ENCODE results near the gene ZNF764. TPM values are rescaled to one million over a fixed set of nuclear protein-coding genes. Genes with fewer than 3 reads are reported as not detected.

ZNF764 gene
- total RNA-seq (2021) = 15.2 and 17.7 TPM in 2 replicates
- Bru-seq, nascent RNA = percentile 75 among the genes with signal in this experiment
- percentile 91 among the genes with signal in this experiment for BruChase-seq, experiment 1, labeled RNA remaining after a 2-hour chase
- percentile 83 among the genes with signal in this experiment for BruChase-seq, experiment 2, labeled RNA remaining after a 6-hour chase
- long read RNA-seq, transcript ZNF764-203 (2 exons, 949 nt) = major isoform, 11 of 31 reads
- long read RNA-seq, transcript ZNF764-202 (3 exons, 2,970 nt) = minor isoform, 7 of 31 reads
- long read RNA-seq, partial matches to known transcripts = 4 of 31 reads
- long read RNA-seq, other reads (novel, unspliced or antisense) = 6 of 31 reads

GRCh38 chr16:30557957-30558788, at the start of gene ZNF764:
Gene ZNF764, minus strand, starts transcription at chr16:30558374. Its CDS starts 192 bp downstream, at chr16:30558182.
- Histone ChIP-seq H3K9me3 (ENCODE audit: low read depth, low read length, poor library complexity, severe bottlenecking) (no peaks in the 10 kb centered on the region), H3K4me3 (ENCODE audit: low read depth, low read length, poor library complexity, severe bottlenecking) (peak within 1 kb of the TSS; percentile 95), H3K36me3 (ENCODE audit: insufficient read depth, low read length, poor library complexity, severe bottlenecking) (peaks cover 33% of the 10 kb centered on the region), H3K27me3 (replicated peaks; ENCODE audit: insufficient read depth, low read depth, low read length, poor library complexity) (no peaks in the 10 kb centered on the region), H3K27ac (ENCODE audit: low read depth, low read length, poor library complexity, severe bottlenecking) (peak within 1 kb of the TSS; percentile 95), H3K4me1 (ENCODE audit: insufficient read depth, low read length, poor library complexity, severe bottlenecking) (no peaks in the 10 kb centered on the region)
- DNase-seq (ENCODE audit: low spot score) = peak; percentile 99
- ChIA-PET CTCF (interaction anchor here (0.6 kb wide), 2 partner anchors 26 to 66 kb away, joined by 6 read pairs; no protein-coding TSS in a partner anchor), POLR2A (ENCODE audit: low non-redundant PET) (interaction anchor here (0.6 to 0.9 kb wide), 3 partner anchors 14 to 114 kb away, joined by 3 to 17 read pairs (median 5); partner anchors contain the start of gene ZNF688)
- TSS peak; percentile 54 for BruUV-seq (replicated peaks)
- intact Hi-C loops (cut with micrococcal nuclease; ENCODE audit: unreplicated experiment) = loop anchor here (1.0 kb wide), 1 partner anchor 23 kb away; no protein-coding TSS in a partner anchor
- TF ChIP-seq CTCF (conservative IDR thresholded peaks at IDR 0.05; ENCODE audit: low read depth, low read length) = no peak
- TF ChIP-seq EZH2 (IDR thresholded peaks at IDR 0.05; ENCODE audit: borderline replicate concordance, low read depth, low read length, poor library complexity, severe bottlenecking) = no peak

GRCh38 chr16:30606004-30606403, 47.8 kb upstream of the ZNF764 start:
- Histone ChIP-seq H3K36me3 (ENCODE audit: insufficient read depth, low read length, poor library complexity, severe bottlenecking) (peaks cover 49% of the 10 kb centered on the region), H3K4me3 (ENCODE audit: low read depth, low read length, poor library complexity, severe bottlenecking) (no peak overlapping the region), H3K27me3 (replicated peaks; ENCODE audit: insufficient read depth, low read depth, low read length, poor library complexity) (no peaks in the 10 kb centered on the region), H3K9me3 (ENCODE audit: low read depth, low read length, poor library complexity, severe bottlenecking) (no peaks in the 10 kb centered on the region), H3K4me1 (ENCODE audit: insufficient read depth, low read length, poor library complexity, severe bottlenecking) (peaks cover 4% of the 10 kb centered on the region), H3K27ac (ENCODE audit: low read depth, low read length, poor library complexity, severe bottlenecking) (no peak overlapping the region)
- CTCF ChIA-PET = no interaction called here
- BruUV-seq (replicated peaks) = no TSS peak
- TF ChIP-seq CTCF (conservative IDR thresholded peaks at IDR 0.05; ENCODE audit: low read depth, low read length) (no peak), EZH2 (IDR thresholded peaks at IDR 0.05; ENCODE audit: borderline replicate concordance, low read depth, low read length, poor library complexity, severe bottlenecking) (no peak)
- DNase-seq (ENCODE audit: low spot score) = no peak
- POLR2A ChIA-PET (ENCODE audit: low non-redundant PET) = no interaction called here
- intact Hi-C loops (cut with micrococcal nuclease; ENCODE audit: unreplicated experiment) = no loop called here

- no peak for DNase-seq (ENCODE audit: low spot score)
- H3K27ac ChIP-seq (ENCODE audit: low read depth, low read length, poor library complexity, severe bottlenecking) = no peak overlapping the region
- BruUV-seq (replicated peaks) = no TSS peak
- ChIA-PET POLR2A (ENCODE audit: low non-redundant PET) (no interaction called here), CTCF (no interaction called here)
- H3K4me1 ChIP-seq (ENCODE audit: insufficient read depth, low read length, poor library complexity, severe bottlenecking) = peaks cover 4% of the 10 kb centered on the region
- H3K36me3 ChIP-seq (ENCODE audit: insufficient read depth, low read length, poor library complexity, severe bottlenecking) = peaks cover 49% of the 10 kb centered on the region
- intact Hi-C loops (cut with micrococcal nuclease; ENCODE audit: unreplicated experiment) = no loop called here
- H3K4me3 ChIP-seq (ENCODE audit: low read depth, low read length, poor library complexity, severe bottlenecking) = no peak overlapping the region
- no peaks in the 10 kb centered on the region for H3K27me3 ChIP-seq (replicated peaks; ENCODE audit: insufficient read depth, low read depth, low read length, poor library complexity)
- no peaks in the 10 kb centered on the region for H3K9me3 ChIP-seq (ENCODE audit: low read depth, low read length, poor library complexity, severe bottlenecking)
- TF ChIP-seq CTCF (conservative IDR thresholded peaks at IDR 0.05; ENCODE audit: low read depth, low read length) (no peak), EZH2 (IDR thresholded peaks at IDR 0.05; ENCODE audit: borderline replicate concordance, low read depth, low read length, poor library complexity, severe bottlenecking) (no peak)
These were observed 47.0 kb upstream of the ZNF764 start for GRCh38 chr16:30605158-30605557.
